Cardiac muscle cell (in vitro differentiated cells and primary cell): ENCODE measurements around the gene PRM2. TPM values are rescaled to one million over a fixed set of nuclear protein-coding genes. Genes with fewer than 3 reads are reported as not detected.

Experiments used
- DNase-seq, 2 donors: peaks; one replicate each; pipeline versions ENCODE4 v3.0.0 to v3.0.0-alpha.2; 2010 to 2017; ENCODE audit warnings: low read depth in 1 of 2, low spot score in 1 of 2
- H3K27ac ChIP-seq: fragments of 200-600 bp; sonication (generic); 2 replicates; pipeline ENCODE4 v1.5.1; 2016
- H3K27me3 ChIP-seq: fragments of 200-600 bp; sonication (generic); 2 replicates; pipeline ENCODE4 v1.6.0; 2016; ENCODE audit warnings: control low read depth
- H3K36me3 ChIP-seq: fragments of 200-600 bp; sonication (generic); 2 replicates; pipeline ENCODE4 v1.5.1; 2016; ENCODE audit warnings: control low read depth
- H3K4me1 ChIP-seq: fragments of 200-600 bp; sonication (generic); 2 replicates; pipeline ENCODE4 v1.8.1; 2017; ENCODE audit warnings: low read depth, mild to moderate bottlenecking, mixed run types
- H3K4me3 ChIP-seq: fragments of 200-600 bp; sonication (generic); 2 replicates; pipeline ENCODE4 v1.5.1; 2016; ENCODE audit warnings: mild to moderate bottlenecking
- H3K9me3 ChIP-seq: fragments of 200-600 bp; sonication (generic); 2 replicates; pipeline ENCODE4 v1.5.1; 2017; ENCODE audit warnings: low read depth, mild to moderate bottlenecking, control low read depth
- CTCF ChIP-seq: IDR thresholded peaks from 2 replicates; pipeline ENCODE4 v1.5.1; 2012; ENCODE audit warnings: low read depth, mild to moderate bottlenecking, low read length
- polyA plus RNA-seq: library from polyadenylated mRNA; unstranded; fragments of >200 nt; fragmentation: Nextera tagmentation; extraction: Ambion mirVana; gene quantifications from 2 replicates; pipeline ENCODE4 v1.2.1, GENCODE V29; 2016
- total RNA-seq: library from RNA; depleted of rRNA; stranded (reverse); fragments of >200 nt; gene quantifications from 2 replicates; pipeline ENCODE4 v1.2.3, GENCODE V29; 2016

Gene PRM2
- total and polyA plus RNA-seq, 2 experiments from 2014 or later, result 0.42 TPM; not detected in 1

- Histone ChIP-seq H3K4me1 (no peaks in the 10 kb centered on the region), H3K36me3 (no peaks in the 10 kb centered on the region), H3K4me3 (no peak overlapping the region), H3K27ac (no peak overlapping the region), H3K9me3 (no peaks in the 10 kb centered on the region), H3K27me3 (peaks cover 11% of the 10 kb centered on the region)
- DNase-seq, result no peak
- no peak for TF ChIP-seq CTCF
Measured at GRCh38 chr16:11320170-11320569, 43.9 kb upstream of the PRM2 start.

GRCh38 chr16:11319529-11320146 is 43.4 kb upstream of the PRM2 start:
- H3K27ac ChIP-seq, result no peak overlapping the region
- H3K27me3 ChIP-seq, result peaks cover 11% of the 10 kb centered on the region
- H3K4me1 ChIP-seq, result no peaks in the 10 kb centered on the region
- no peaks in the 10 kb centered on the region for H3K9me3 ChIP-seq
- no peak for DNase-seq
- H3K4me3 ChIP-seq, result no peak overlapping the region
- no peaks in the 10 kb centered on the region for H3K36me3 ChIP-seq
- no peak for TF ChIP-seq CTCF

DNA sequence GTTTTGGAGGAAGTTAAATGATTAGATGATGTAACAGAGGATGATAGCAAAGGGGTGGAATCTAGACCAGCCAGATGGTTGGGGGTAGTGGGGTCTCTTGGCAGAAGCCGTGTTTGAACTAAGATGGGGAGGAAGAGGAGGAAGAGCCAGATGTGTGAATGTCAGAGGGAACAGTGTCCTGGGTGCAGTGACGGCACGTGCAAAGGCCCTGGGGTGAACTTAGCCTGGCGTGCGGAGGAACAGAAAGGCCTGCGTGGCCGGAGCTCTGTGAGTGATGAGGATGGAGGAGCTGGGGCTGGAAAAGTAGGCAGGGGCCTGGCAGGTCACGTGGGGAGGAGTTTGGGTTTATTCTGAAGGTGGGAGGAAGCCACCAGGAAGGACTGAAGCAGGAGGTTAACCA is 42.5 kb upstream of the PRM2 start:
- no peak for TF ChIP-seq CTCF
- no peak for DNase-seq
- H3K4me1 ChIP-seq, result no peaks in the 10 kb centered on the region
- no peaks in the 10 kb centered on the region for H3K36me3 ChIP-seq
- H3K9me3 ChIP-seq, result no peaks in the 10 kb centered on the region
- H3K4me3 ChIP-seq, result no peak overlapping the region
- H3K27me3 ChIP-seq, result peaks cover 11% of the 10 kb centered on the region
- no peak overlapping the region for H3K27ac ChIP-seq

DNA sequence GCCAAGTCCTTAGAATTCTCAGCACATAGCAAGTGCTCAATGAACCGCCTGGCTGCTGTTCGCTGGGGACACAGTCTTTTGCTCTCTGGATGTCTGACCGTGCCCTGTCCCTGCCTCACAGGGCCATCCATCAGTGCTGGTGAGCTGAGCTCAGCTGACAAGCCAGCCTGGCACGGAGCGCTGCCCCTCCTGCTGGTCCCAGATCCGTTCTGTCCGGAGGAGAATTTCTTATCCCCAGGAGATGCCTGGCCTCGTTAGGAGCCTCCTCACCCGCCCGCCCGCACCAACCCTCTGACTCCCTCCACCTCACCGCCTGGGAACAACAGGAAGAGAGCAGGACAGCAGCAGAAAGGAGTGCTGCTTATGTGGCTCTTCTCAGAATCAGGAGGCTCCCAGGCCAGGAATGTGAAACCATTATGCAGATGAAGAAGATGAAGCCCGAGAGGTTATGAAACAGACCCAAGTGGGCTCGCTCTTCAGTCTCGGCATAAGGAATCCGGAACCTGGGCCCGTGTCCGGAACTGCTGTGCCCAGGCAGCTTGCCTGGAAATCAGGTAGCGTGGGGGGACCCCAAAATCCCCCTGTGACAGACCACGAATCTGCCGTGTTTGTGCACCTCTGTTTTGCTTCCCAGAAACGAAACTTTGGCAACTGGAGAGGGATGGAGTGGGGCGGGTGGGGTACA is 40.2 kb upstream of the PRM2 start:
- Histone ChIP-seq H3K9me3 (no peaks in the 10 kb centered on the region), H3K36me3 (no peaks in the 10 kb centered on the region), H3K4me3 (no peak overlapping the region), H3K27ac (no peak overlapping the region), H3K4me1 (no peaks in the 10 kb centered on the region), H3K27me3 (peaks cover 11% of the 10 kb centered on the region)
- DNase-seq, result no peak
- no peak for TF ChIP-seq CTCF

GRCh38 chr16:11315510-11315909 is 39.2 kb upstream of the PRM2 start:
- no peak overlapping the region for H3K4me3 ChIP-seq
- H3K4me1 ChIP-seq, result no peaks in the 10 kb centered on the region
- peak in 1 of 2 donors; percentile 55 for DNase-seq
- H3K27me3 ChIP-seq, result peaks cover 11% of the 10 kb centered on the region
- H3K27ac ChIP-seq, result no peak overlapping the region
- H3K36me3 ChIP-seq, result no peaks in the 10 kb centered on the region
- no peaks in the 10 kb centered on the region for H3K9me3 ChIP-seq
- peak; percentile 19 for TF ChIP-seq CTCF
